OCI-LY7 (cell line): ENCODE data around the gene HDGFL2.

ENCODE experiments used
- CTCF ChIP-seq: fragments of 200-600 bp; sonication (generic); conservative IDR thresholded peaks from 2 replicates; pipeline ENCODE4 v1.5.1; 2014; ENCODE audit warnings: mild to moderate bottlenecking, antibody characterized with exemption, low read length, moderate library complexity, mixed read lengths
- EZH2phosphoT487 ChIP-seq: fragments of 200-600 bp; sonication (generic); IDR thresholded peaks from 2 replicates; pipeline ENCODE4 v1.6.1; 2018; ENCODE audit warnings: low read depth, borderline replicate concordance, mild to moderate bottlenecking, mixed run types, antibody characterized with exemption, low read length, moderate library complexity, mixed read lengths

- TF ChIP-seq CTCF (no peak), EZH2phosphoT487 (no peak)
Observed at GRCh38 chr19:4538601-4538954, 66.5 kb downstream of the HDGFL2 start.
